ENCODE measurements around the gene RBM33.

DNA sequence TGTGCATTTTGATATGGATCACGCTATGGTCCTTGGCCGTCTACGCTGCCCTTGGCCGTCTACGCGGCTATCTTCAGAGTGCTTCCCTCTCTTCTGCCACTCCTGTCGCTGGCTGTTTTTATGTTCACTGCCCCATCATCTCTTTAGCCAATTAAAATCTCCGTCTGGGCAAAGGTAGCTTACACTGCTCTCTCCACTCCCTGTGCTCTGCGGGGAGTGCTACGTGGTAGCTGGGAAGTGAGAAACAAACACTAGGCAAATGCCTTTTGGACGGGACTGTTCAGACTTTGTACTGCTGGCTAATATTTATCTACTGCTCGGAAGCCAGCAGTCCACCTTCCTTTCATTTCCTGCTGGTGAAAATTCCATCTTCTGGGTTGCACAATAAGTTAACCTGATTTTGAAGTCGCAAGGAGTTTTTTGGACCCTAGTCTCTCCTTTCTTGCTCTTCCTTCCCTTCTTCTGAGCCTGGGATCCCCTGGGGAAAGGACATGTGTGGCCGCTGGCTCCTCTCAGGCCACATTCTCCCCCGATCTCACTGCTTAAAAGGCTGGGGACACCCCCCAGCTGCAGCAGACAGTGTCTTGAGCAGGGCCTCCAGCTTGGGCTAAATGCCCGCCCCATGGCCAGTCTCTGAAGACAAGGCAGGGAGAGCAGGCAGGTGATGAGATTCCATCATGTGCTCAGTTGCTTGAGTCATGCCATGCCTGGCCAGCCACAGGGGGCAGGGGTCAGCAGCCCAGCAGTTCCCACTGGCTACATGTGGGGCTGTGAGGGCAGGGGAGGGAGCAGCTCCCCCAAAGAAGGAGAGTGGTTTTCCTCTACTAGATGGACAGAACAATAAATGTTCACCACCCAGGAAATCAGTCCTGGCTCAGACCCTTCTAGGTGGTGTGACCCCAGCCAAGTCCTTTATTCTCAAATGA lies 25.5 kb upstream of the RBM33 start:
- TF ChIP-seq BACH1 (tag; IDR thresholded peaks at IDR 0.05) (no peak), POLR2A (conservative IDR thresholded peaks at IDR 0.05) (no peak), HNRNPUL1 (IDR thresholded peaks at IDR 0.05; ENCODE audit: low read length) (no peak), NR2F6 (CRISPR knock-in tag; IDR thresholded peaks at IDR 0.05) (no peak), MEF2D (tag; conservative IDR thresholded peaks at IDR 0.05; ENCODE audit: low read depth) (no peak), RBBP5 (IDR thresholded peaks at IDR 0.05; ENCODE audit: borderline replicate concordance, insufficient read depth, low read length, poor library complexity, severe bottlenecking) (no peak), ESRRA (IDR thresholded peaks at IDR 0.05; ENCODE audit: borderline replicate concordance, low read depth) (no peak), L3MBTL2 (IDR thresholded peaks at IDR 0.05) (no peak), NCOR1 (IDR thresholded peaks at IDR 0.05) (no peak), JUNB (CRISPR knock-in tag; conservative IDR thresholded peaks at IDR 0.05) (no peak)
- TF ChIP-seq, protein P1, sequence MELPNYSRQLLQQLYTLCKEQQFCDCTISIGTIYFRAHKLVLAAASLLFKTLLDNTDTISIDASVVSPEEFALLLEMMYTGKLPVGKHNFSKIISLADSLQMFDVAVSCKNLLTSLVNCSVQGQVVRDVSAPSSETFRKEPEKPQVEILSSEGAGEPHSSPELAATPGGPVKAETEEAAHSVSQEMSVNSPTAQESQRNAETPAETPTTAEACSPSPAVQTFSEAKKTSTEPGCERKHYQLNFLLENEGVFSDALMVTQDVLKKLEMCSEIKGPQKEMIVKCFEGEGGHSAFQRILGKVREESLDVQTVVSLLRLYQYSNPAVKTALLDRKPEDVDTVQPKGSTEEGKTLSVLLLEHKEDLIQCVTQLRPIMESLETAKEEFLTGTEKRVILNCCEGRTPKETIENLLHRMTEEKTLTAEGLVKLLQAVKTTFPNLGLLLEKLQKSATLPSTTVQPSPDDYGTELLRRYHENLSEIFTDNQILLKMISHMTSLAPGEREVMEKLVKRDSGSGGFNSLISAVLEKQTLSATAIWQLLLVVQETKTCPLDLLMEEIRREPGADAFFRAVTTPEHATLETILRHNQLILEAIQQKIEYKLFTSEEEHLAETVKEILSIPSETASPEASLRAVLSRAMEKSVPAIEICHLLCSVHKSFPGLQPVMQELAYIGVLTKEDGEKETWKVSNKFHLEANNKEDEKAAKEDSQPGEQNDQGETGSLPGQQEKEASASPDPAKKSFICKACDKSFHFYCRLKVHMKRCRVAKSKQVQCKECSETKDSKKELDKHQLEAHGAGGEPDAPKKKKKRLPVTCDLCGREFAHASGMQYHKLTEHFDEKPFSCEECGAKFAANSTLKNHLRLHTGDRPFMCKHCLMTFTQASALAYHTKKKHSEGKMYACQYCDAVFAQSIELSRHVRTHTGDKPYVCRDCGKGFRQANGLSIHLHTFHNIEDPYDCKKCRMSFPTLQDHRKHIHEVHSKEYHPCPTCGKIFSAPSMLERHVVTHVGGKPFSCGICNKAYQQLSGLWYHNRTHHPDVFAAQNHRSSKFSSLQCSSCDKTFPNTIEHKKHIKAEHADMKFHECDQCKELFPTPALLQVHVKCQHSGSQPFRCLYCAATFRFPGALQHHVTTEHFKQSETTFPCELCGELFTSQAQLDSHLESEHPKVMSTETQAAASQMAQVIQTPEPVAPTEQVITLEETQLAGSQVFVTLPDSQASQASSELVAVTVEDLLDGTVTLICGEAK (IDR thresholded peaks at IDR 0.05), result no peak
- TF ChIP-seq, protein P1 (CRISPR knock-in tag; IDR thresholded peaks at IDR 0.05), result no peak

All from K562 (cell line).